Measurements from ENCODE around the gene VCY. TPM values are rescaled to one million over a fixed set of nuclear protein-coding genes. Genes with fewer than 3 reads are reported as not detected.
"Not testable (repeated sequence)": the region's sequence is repeated elsewhere in the genome, so short reads cannot be mapped to it uniquely, and the experiment has no call there.

The VCY gene
- not detected in 2 replicates for total RNA-seq
- long read RNA-seq, result 0 reads

DNA sequence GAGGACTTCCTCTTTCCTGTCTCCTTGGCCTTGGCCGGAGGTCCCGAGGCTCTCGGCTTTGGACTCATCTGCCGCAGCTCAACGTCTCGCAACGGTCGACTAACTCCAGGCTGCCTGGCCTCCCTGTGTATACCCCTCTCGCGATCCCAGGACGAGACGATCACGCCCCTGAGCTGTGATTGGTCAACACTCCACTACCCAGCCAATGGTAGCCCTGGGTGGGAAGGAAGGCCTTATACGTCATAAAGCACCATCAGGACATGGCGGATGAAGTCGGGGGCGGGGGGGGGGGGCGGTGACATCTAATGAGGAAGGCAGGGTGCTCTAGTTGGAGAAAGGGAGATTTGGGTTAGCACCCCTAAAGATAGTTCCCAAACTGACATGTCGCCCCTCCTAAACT, at the start of gene VCY:
Gene VCY (minus strand): TSS at position 101 of the 400 bp plus-strand sequence. CDS start 33 bp downstream, at position 68.
- not testable (repeated sequence) for H3K9me3 Mint-ChIP-seq (ENCODE audit: unreplicated experiment); H3K27me3 Mint-ChIP-seq (ENCODE audit: unreplicated experiment); H3K4me3 Mint-ChIP-seq (ENCODE audit: unreplicated experiment); DNase-seq (ENCODE audit: extremely low spot score, unreplicated experiment); H3K27ac Mint-ChIP-seq (ENCODE audit: unreplicated experiment); H3K4me1 Mint-ChIP-seq (ENCODE audit: unreplicated experiment); H3K36me3 Mint-ChIP-seq (ENCODE audit: unreplicated experiment)

DNA sequence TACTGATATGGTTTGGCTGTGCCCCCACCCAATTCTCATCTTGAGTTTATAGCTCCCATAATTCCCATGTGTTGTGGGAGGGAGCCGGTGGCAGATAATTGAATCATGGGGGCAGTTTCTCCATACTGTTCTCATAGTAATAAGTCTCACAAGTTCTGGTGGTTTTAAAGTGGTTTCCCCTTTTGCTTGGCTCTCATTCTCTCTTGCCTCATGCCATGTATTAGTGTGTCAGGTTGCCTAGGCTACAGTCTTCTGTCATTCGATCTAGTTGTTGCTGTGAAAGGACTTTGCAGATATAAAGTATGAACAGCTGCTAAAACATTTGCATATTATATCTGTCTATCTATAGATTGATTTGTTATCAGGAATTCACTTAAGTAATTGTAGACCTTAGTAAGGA, 44.1 kb upstream of the VCY start:
- H3K9me3 Mint-ChIP-seq (ENCODE audit: unreplicated experiment); H3K4me1 Mint-ChIP-seq (ENCODE audit: unreplicated experiment); H3K27ac Mint-ChIP-seq (ENCODE audit: unreplicated experiment); DNase-seq (ENCODE audit: extremely low spot score, unreplicated experiment); H3K4me3 Mint-ChIP-seq (ENCODE audit: unreplicated experiment); H3K27me3 Mint-ChIP-seq (ENCODE audit: unreplicated experiment); H3K36me3 Mint-ChIP-seq (ENCODE audit: unreplicated experiment): not testable (repeated sequence)

DNA sequence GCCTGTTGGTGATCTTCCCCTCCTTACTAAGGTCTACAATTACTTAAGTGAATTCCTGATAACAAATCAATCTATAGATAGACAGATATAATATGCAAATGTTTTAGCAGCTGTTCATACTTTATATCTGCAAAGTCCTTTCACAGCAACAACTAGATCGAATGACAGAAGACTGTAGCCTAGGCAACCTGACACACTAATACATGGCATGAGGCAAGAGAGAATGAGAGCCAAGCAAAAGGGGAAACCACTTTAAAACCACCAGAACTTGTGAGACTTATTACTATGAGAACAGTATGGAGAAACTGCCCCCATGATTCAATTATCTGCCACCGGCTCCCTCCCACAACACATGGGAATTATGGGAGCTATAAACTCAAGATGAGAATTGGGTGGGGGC, 25.6 kb upstream of the VCY start:
- H3K9me3 Mint-ChIP-seq (ENCODE audit: unreplicated experiment); H3K36me3 Mint-ChIP-seq (ENCODE audit: unreplicated experiment); H3K27ac Mint-ChIP-seq (ENCODE audit: unreplicated experiment); H3K4me3 Mint-ChIP-seq (ENCODE audit: unreplicated experiment); H3K4me1 Mint-ChIP-seq (ENCODE audit: unreplicated experiment); DNase-seq (ENCODE audit: extremely low spot score, unreplicated experiment); H3K27me3 Mint-ChIP-seq (ENCODE audit: unreplicated experiment): not testable (repeated sequence)

DNA sequence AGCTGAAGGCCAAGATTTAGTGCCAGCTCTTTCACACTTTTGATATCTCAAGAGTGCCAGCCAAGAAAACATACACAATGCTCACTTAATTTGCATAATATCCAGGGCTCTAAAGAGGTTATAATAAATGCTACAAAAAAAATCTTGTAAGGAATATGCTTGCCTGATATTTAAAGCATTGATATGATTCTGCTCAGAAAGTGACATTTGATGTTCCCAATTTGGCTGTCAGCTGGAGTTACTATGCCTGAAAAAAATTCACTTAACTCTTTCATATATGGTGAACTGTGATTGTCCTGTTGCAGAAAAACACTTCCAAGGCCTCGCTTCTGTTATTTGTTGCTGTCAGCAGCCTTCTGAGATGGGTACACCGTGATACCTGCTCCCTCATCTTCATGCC, 43.9 kb downstream of the VCY start:
- not testable (repeated sequence) for DNase-seq (ENCODE audit: extremely low spot score, unreplicated experiment); H3K36me3 Mint-ChIP-seq (ENCODE audit: unreplicated experiment); H3K27ac Mint-ChIP-seq (ENCODE audit: unreplicated experiment); H3K4me3 Mint-ChIP-seq (ENCODE audit: unreplicated experiment); H3K4me1 Mint-ChIP-seq (ENCODE audit: unreplicated experiment); H3K9me3 Mint-ChIP-seq (ENCODE audit: unreplicated experiment); H3K27me3 Mint-ChIP-seq (ENCODE audit: unreplicated experiment)

Other genes starting within 250 kb of the VCY start
- not detected in 2 replicates for gene VCY1B, start 69.8 kb upstream of the VCY start, total RNA-seq

Measured in osteocyte (in vitro differentiated cells).